ENCODE data around the gene PRPF18.

DNA sequence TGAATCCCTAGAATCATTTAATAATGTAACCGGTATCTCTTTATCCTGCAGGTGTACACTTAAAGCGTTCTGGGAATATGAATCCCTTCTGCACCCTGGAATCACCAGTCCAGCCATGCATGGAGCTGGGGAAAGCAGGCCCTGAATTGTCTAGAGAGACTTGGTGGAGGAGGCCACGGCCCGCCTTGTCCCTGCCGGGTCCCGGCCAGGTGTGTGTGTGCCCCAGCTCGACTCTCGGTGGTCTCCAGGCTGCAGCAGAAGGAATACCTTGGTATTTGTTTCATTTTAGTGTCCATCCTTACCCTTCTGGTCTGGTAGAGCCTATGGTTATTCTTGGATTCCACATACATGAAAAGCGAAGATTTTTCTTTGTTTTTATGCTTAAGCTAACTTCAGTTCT, 58.1 kb downstream of the PRPF18 start:
- TF ChIP-seq, protein P1, sequence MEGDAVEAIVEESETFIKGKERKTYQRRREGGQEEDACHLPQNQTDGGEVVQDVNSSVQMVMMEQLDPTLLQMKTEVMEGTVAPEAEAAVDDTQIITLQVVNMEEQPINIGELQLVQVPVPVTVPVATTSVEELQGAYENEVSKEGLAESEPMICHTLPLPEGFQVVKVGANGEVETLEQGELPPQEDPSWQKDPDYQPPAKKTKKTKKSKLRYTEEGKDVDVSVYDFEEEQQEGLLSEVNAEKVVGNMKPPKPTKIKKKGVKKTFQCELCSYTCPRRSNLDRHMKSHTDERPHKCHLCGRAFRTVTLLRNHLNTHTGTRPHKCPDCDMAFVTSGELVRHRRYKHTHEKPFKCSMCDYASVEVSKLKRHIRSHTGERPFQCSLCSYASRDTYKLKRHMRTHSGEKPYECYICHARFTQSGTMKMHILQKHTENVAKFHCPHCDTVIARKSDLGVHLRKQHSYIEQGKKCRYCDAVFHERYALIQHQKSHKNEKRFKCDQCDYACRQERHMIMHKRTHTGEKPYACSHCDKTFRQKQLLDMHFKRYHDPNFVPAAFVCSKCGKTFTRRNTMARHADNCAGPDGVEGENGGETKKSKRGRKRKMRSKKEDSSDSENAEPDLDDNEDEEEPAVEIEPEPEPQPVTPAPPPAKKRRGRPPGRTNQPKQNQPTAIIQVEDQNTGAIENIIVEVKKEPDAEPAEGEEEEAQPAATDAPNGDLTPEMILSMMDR (IDR thresholded peaks at IDR 0.05) = no peak
- TF ChIP-seq POLR2A (IDR thresholded peaks at IDR 0.05) = no peak
